ENCODE results near the gene WNT16.

GRCh38 chr7:121384265-121384664, 55.5 kb downstream of the WNT16 start:
- TF ChIP-seq CSRNP3 (CRISPR knock-in tag; IDR thresholded peaks at IDR 0.05) (no peak), TSHZ2 (CRISPR knock-in tag; IDR thresholded peaks at IDR 0.05) (no peak), ZFP30 (CRISPR knock-in tag; IDR thresholded peaks at IDR 0.05) (no peak), ZNF565 (CRISPR knock-in tag; conservative IDR thresholded peaks at IDR 0.05; ENCODE audit: low read depth) (no peak), PATZ1 (CRISPR knock-in tag; IDR thresholded peaks at IDR 0.05; ENCODE audit: borderline replicate concordance) (no peak), CREB5 (CRISPR knock-in tag; IDR thresholded peaks at IDR 0.05; ENCODE audit: low read depth) (no peak), ZNF70 (CRISPR knock-in tag; IDR thresholded peaks at IDR 0.05) (no peak), TCF4 (CRISPR knock-in tag; IDR thresholded peaks at IDR 0.05; ENCODE audit: borderline replicate concordance) (no peak), ZFP3 (CRISPR knock-in tag; IDR thresholded peaks at IDR 0.05) (no peak), POU6F1 (CRISPR knock-in tag; IDR thresholded peaks at IDR 0.05; ENCODE audit: borderline replicate concordance, low read depth) (no peak), PPARA (CRISPR knock-in tag; IDR thresholded peaks at IDR 0.05; ENCODE audit: borderline replicate concordance) (no peak), SNAI2 (CRISPR knock-in tag; IDR thresholded peaks at IDR 0.05) (no peak)
